HEK293 (cell line): ENCODE results near the gene FRY.

Source experiments
- CTCF ChIA-PET: fragments of 350-600 bp; formaldehyde crosslinking; extraction: SDS; loops from one replicate; lab custom pipeline; 2021; ENCODE audit warnings: antibody characterized with exemption; lab: Yijun Ruan, JAX
- POLR2A ChIA-PET: fragments of 300-600 bp; formaldehyde crosslinking; extraction: SDS; loops from one replicate; lab custom pipeline; 2020; ENCODE audit warnings: antibody characterized with exemption, inconsistent platforms; lab: Yijun Ruan, JAX
- H3K27ac ChIP-seq: fragments of 200-500 bp; sonication (Bioruptor generic); 2 replicates; pipeline ENCODE4 v1.5.1; 2014; ENCODE audit warnings: low read depth, low read length, control low read depth, inconsistent platforms; ENCODE audit errors: extremely low read depth
- H3K36me3 ChIP-seq, 2 experiments: fragments of 200-500 bp in 1 of 2; sonication (Bioruptor generic) in 1 of 2; 1 replicate in 1 of 2; 2 replicates in 1 of 2; pipeline ENCODE4 v1.5.1; 2014 to 2017; ENCODE audit warnings: inconsistent platforms in 2 of 2, low read length in 2 of 2; ENCODE audit not compliant: control insufficient read depth in 2 of 2, insufficient read depth in 1 of 2
- H3K4me1 ChIP-seq: fragments of 200-500 bp; sonication (Bioruptor generic); 2 replicates; pipeline ENCODE4 v1.5.1; 2014; ENCODE audit warnings: mild to moderate bottlenecking, low read length, inconsistent platforms; ENCODE audit not compliant: control insufficient read depth, insufficient read depth
- H3K4me3 ChIP-seq: 2 replicates; pipeline ENCODE4 v1.5.1; 2011; ENCODE audit warnings: low read depth, mild to moderate bottlenecking, control low read depth, low read length, moderate library complexity
- H3K9me3 ChIP-seq: fragments of 200-500 bp; sonication (Bioruptor generic); 2 replicates; pipeline ENCODE4 v1.5.1; 2014; ENCODE audit warnings: low read depth, low read length, inconsistent platforms; ENCODE audit not compliant: control insufficient read depth, insufficient read depth
- EGR2 ChIP-seq: fragments of 450-650 bp; formaldehyde crosslinking; IDR thresholded peaks from 2 replicates; pipeline ENCODE4 v1.5.1; 2016; ENCODE audit warnings: low read depth, missing biosample characterization, missing genetic modification characterization
- MZF1 ChIP-seq: fragments of 450-650 bp; formaldehyde crosslinking; IDR thresholded peaks from 2 replicates; pipeline ENCODE4 v1.5.1; 2017; ENCODE audit warnings: missing biosample characterization, missing genetic modification characterization, borderline replicate concordance
- TRIM28 ChIP-seq: IDR thresholded peaks from 2 replicates; pipeline ENCODE4 v1.6.1; 2011; ENCODE audit warnings: low read length, control low read depth, borderline replicate concordance
- WT1 ChIP-seq: fragments of 450-650 bp; formaldehyde crosslinking; IDR thresholded peaks from 2 replicates; pipeline ENCODE4 v1.5.1; 2016; ENCODE audit warnings: missing biosample characterization, missing genetic modification characterization
- ZBTB17 ChIP-seq: fragments of 450-650 bp; formaldehyde crosslinking; IDR thresholded peaks from 2 replicates; pipeline ENCODE4 v1.5.1; 2016; ENCODE audit warnings: missing biosample characterization, missing genetic modification characterization
- ZBTB20 ChIP-seq: fragments of 450-650 bp; formaldehyde crosslinking; IDR thresholded peaks from 2 replicates; pipeline ENCODE4 v1.5.1; 2016; ENCODE audit warnings: missing biosample characterization, missing genetic modification characterization
- ZEB2 ChIP-seq: fragments of 450-650 bp; formaldehyde crosslinking; IDR thresholded peaks from 2 replicates; pipeline ENCODE4 v1.5.1; 2016; ENCODE audit warnings: missing biosample characterization, missing genetic modification characterization
- ZNF138 ChIP-seq: fragments of 450-650 bp; formaldehyde crosslinking; IDR thresholded peaks from 2 replicates; pipeline ENCODE4 v1.5.1; 2016; ENCODE audit warnings: missing biosample characterization, missing genetic modification characterization, borderline replicate concordance
- ZNF148 ChIP-seq: fragments of 450-650 bp; formaldehyde crosslinking; IDR thresholded peaks from 2 replicates; pipeline ENCODE4 v1.5.0; 2017; ENCODE audit warnings: missing biosample characterization, missing genetic modification characterization, borderline replicate concordance
- ZNF155 ChIP-seq: fragments of 450-650 bp; formaldehyde crosslinking; IDR thresholded peaks from 2 replicates; pipeline ENCODE4 v1.5.1; 2016; ENCODE audit warnings: missing biosample characterization, missing genetic modification characterization
- ZNF37A ChIP-seq: fragments of 450-650 bp; IDR thresholded peaks from 2 replicates; pipeline ENCODE4 v1.5.1; 2018; ENCODE audit warnings: missing biosample characterization, missing genetic modification characterization
- ZNF548 ChIP-seq: fragments of 450-650 bp; formaldehyde crosslinking; IDR thresholded peaks from 2 replicates; pipeline ENCODE4 v1.5.1; 2016; ENCODE audit warnings: missing biosample characterization, missing genetic modification characterization
- ZNF549 ChIP-seq: fragments of 450-650 bp; IDR thresholded peaks from 2 replicates; pipeline ENCODE4 v1.5.1; 2018; ENCODE audit warnings: missing biosample characterization, missing genetic modification characterization, mild to moderate bottlenecking, inconsistent platforms, moderate library complexity
- ZNF624 ChIP-seq: fragments of 450-650 bp; formaldehyde crosslinking; IDR thresholded peaks from 2 replicates; pipeline ENCODE4 v1.5.1; 2017; ENCODE audit warnings: missing biosample characterization, missing genetic modification characterization
- ZNF677 ChIP-seq: fragments of 450-650 bp; IDR thresholded peaks from 2 replicates; pipeline ENCODE4 v1.5.0; 2018; ENCODE audit warnings: missing biosample characterization, mild to moderate bottlenecking, missing genetic modification characterization, moderate library complexity
- ZNF777 ChIP-seq: fragments of 450-650 bp; formaldehyde crosslinking; IDR thresholded peaks from 2 replicates; pipeline ENCODE4 v1.5.1; 2017; ENCODE audit warnings: missing biosample characterization, missing genetic modification characterization, borderline replicate concordance
- TF ChIP-seq, protein P1 (sequence below): fragments of 450-650 bp; formaldehyde crosslinking; IDR thresholded peaks from 2 replicates; pipeline ENCODE4 v1.5.1; 2016; ENCODE audit warnings: missing biosample characterization, missing genetic modification characterization
- TF ChIP-seq, protein P2 (sequence below): fragments of 450-650 bp; formaldehyde crosslinking; IDR thresholded peaks from 2 replicates; pipeline ENCODE4 v1.5.1; 2016; ENCODE audit warnings: missing biosample characterization, missing genetic modification characterization

FRY gene

GRCh38 chr13:32203736-32204135 is 172.2 kb downstream of the FRY start (continued):
- TF ChIP-seq ZNF155 (tag by site-specific recombination) (no peak), ZNF624 (tag by site-specific recombination) (no peak), ZNF548 (tag by site-specific recombination) (no peak), ZNF138 (tag by site-specific recombination) (no peak), ZNF777 (tag by site-specific recombination) (no peak), ZBTB20 (tag by site-specific recombination) (no peak), ZNF677 (tag by site-specific recombination) (no peak), EGR2 (no peak), ZNF37A (no peak), ZEB2 (no peak), ZNF549 (tag by site-specific recombination) (no peak)
- TF ChIP-seq, protein P1, sequence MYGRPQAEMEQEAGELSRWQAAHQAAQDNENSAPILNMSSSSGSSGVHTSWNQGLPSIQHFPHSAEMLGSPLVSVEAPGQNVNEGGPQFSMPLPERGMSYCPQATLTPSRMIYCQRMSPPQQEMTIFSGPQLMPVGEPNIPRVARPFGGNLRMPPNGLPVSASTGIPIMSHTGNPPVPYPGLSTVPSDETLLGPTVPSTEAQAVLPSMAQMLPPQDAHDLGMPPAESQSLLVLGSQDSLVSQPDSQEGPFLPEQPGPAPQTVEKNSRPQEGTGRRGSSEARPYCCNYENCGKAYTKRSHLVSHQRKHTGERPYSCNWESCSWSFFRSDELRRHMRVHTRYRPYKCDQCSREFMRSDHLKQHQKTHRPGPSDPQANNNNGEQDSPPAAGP (tag by site-specific recombination) = no peak

DNA sequence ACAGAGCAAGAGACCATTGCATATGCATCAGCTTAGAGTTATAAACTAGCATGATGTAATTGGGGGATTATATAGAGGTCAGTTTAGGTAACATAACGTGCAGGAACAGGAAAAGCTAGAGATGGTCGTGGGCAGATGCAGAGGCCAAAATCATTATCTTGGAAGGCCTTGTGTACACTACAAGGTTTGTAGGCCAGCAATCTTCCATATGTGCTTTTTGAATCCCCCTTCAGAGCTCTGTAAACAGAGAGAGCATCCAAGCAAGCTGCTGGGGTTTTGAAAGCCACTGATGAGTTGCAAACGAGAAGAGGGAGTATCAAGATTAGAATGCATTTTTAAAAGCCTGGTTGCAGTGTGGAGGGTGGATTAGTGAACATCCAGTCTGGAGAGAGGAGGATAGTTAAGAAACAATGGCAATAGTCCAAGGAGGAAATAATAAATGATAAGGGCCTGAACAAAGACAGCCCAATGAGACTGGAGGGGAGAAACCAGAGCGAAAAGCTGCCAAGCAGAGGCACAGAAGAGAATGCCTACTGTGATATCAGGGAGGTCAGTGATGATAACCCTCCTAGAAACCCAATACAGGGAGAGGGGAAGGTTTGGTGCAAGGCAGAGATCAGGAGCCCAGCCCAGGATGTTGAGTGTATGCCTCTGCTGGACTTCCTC is 174.0 kb downstream of the FRY start:
- H3K27ac ChIP-seq = peak overlapping the region; percentile 21; the same call in 1 of the 2 replicates
- POLR2A ChIA-PET = interaction anchor here (0.9 kb wide), 1 partner anchor 20 kb away, joined by 3 read pairs; no protein-coding TSS in a partner anchor

GRCh38 chr13:32206097-32206740 is 174.6 kb downstream of the FRY start:
- CTCF ChIA-PET = no interaction called here
- POLR2A ChIA-PET = interaction anchor here (0.9 kb wide), 1 partner anchor 19 kb away, joined by 3 read pairs; no protein-coding TSS in a partner anchor
- Histone ChIP-seq H3K27ac (0 out of 2 replicates have a peak overlapping the region, but pooled peaks have one; percentile 21), H3K9me3 (no peaks in the 10 kb centered on the region), H3K4me1 (peaks cover 12% of the 10 kb centered on the region), H3K36me3 (no peaks in the 10 kb centered on the region; a peak in 1 of 3 replicates), H3K4me3 (no peak overlapping the region)
- TF ChIP-seq ZNF148 (no peak), ZBTB17 (peak; percentile 86)

More for the DNA sequence above, 174.0 kb downstream of the FRY start:
- Histone ChIP-seq H3K4me1 (peaks cover 12% of the 10 kb centered on the region), H3K4me3 (no peak overlapping the region), H3K9me3 (no peaks in the 10 kb centered on the region), H3K36me3 (no peaks in the 10 kb centered on the region)
- CTCF ChIA-PET = interaction anchor here (1.2 kb wide), 1 partner anchor 41 kb away, joined by 3 read pairs; no protein-coding TSS in a partner anchor
- TF ChIP-seq TRIM28 (no peak), MZF1 (peak; percentile 63; the same call in 1 of the 2 replicates), WT1 (0 out of 2 replicates have a peak, but pooled peaks have one; percentile 17)
- TF ChIP-seq, protein P2, sequence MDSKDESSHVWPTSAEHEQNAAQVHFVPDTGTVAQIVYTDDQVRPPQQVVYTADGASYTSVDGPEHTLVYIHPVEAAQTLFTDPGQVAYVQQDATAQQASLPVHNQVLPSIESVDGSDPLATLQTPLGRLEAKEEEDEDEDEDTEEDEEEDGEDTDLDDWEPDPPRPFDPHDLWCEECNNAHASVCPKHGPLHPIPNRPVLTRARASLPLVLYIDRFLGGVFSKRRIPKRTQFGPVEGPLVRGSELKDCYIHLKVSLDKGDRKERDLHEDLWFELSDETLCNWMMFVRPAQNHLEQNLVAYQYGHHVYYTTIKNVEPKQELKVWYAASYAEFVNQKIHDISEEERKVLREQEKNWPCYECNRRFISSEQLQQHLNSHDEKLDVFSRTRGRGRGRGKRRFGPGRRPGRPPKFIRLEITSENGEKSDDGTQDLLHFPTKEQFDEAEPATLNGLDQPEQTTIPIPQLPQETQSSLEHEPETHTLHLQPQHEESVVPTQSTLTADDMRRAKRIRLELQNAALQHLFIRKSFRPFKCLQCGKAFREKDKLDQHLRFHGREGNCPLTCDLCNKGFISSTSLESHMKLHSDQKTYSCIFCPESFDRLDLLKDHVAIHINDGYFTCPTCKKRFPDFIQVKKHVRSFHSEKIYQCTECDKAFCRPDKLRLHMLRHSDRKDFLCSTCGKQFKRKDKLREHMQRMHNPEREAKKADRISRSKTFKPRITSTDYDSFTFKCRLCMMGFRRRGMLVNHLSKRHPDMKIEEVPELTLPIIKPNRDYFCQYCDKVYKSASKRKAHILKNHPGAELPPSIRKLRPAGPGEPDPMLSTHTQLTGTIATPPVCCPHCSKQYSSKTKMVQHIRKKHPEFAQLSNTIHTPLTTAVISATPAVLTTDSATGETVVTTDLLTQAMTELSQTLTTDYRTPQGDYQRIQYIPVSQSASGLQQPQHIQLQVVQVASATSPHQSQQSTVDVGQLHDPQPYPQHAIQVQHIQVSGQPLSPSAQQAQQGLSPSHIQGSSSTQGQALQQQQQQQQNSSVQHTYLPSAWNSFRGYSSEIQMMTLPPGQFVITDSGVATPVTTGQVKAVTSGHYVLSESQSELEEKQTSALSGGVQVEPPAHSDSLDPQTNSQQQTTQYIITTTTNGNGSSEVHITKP = peak; percentile 77
